ENCODE data around the gene FAM169A. TPM values are rescaled to one million over a fixed set of nuclear protein-coding genes. Genes with fewer than 3 reads are reported as not detected.
"Not testable (repeated sequence)": the region's sequence is repeated elsewhere in the genome, so short reads cannot be mapped to it uniquely, and the experiment has no call there.

Gene FAM169A
- total and polyA plus RNA-seq, 2 of the 4 experiments (the other 2 are of a cell fraction), result under 0.01 TPM; not detected in 1

GRCh38 chr5:74911421-74911820, 45.2 kb upstream of the FAM169A start:
- H3K36me3 ChIP-seq (ENCODE audit: control insufficient read depth, insufficient read depth, low read length); H2BK5ac ChIP-seq (ENCODE audit: low read depth, low read length, poor library complexity, severe bottlenecking); H4K8ac ChIP-seq (ENCODE audit: low read depth in 2 of 2, low read length in 2 of 2); DNase-seq; H3K14ac ChIP-seq (replicated peaks; ENCODE audit: low read depth, low read length); H3K27me3 ChIP-seq (ENCODE audit: control insufficient read depth, insufficient read depth, low read length); POLR2A ChIA-PET (ENCODE audit: unreplicated experiment); H3K9me1 ChIP-seq (ENCODE audit: insufficient read depth, low read length); H2AK9ac ChIP-seq (replicated peaks; ENCODE audit: low read depth, low read length, poor library complexity); H3K56ac ChIP-seq (ENCODE audit: extremely low read depth, insufficient read depth, low read length); H3K79me1 ChIP-seq (ENCODE audit: low read depth in 1 of 2, low read length in 2 of 2); H3K23ac ChIP-seq (ENCODE audit: low read depth, low read length); H3K27ac ChIP-seq (ENCODE audit: insufficient read depth, low read length); H2BK15ac ChIP-seq (ENCODE audit: low read depth, low read length); H2BK20ac ChIP-seq (ENCODE audit: low read depth, low read length); ATAC-seq (ENCODE audit: low read depth); H3K18ac ChIP-seq (ENCODE audit: low read depth, low read length); H2AK5ac ChIP-seq (ENCODE audit: low read depth, low read length); H2AFZ ChIP-seq (replicated peaks; ENCODE audit: low read length, poor library complexity); H2BK120ac ChIP-seq (ENCODE audit: low read depth, low read length); H3K9ac ChIP-seq (ENCODE audit: low read depth, low read length); H4K5ac ChIP-seq (ENCODE audit: low read depth, low read length); BruUV-seq (replicated peaks); H3K4me2 ChIP-seq (ENCODE audit: low read depth, low read length); H3K4me1 ChIP-seq (ENCODE audit: control insufficient read depth, insufficient read depth, low read length); H3K4me3 ChIP-seq (ENCODE audit: insufficient read depth, low read depth, low read length); CTCF ChIA-PET; H3K4ac ChIP-seq (ENCODE audit: low read depth, low read length); H4K91ac ChIP-seq (ENCODE audit: insufficient read depth, low read depth, low read length); H3K9me3 ChIP-seq (ENCODE audit: control insufficient read depth, insufficient read depth, low read length); H4K20me1 ChIP-seq (ENCODE audit: insufficient read depth, low read length); dilution Hi-C loops (cut with HindIII; ENCODE audit: low sequenced_read_pairs, unreplicated experiment): not testable (repeated sequence)
- intact Hi-C loops (cut with micrococcal nuclease) (loop anchor here (10.0 kb wide), 1 partner anchor 1007 kb away; no protein-coding TSS in a partner anchor), in situ Hi-C loops (cut with MboI; ENCODE audit: low sequenced_read_pairs) (loop anchor here (10.0 to 25.0 kb wide), 2 partner anchors 137 to 999 kb away; no protein-coding TSS in a partner anchor)
- no CpG with 5 or more reads among the region's 2 CpGs for WGBS, 2 experiments (ENCODE audit: extremely low coverage in 2 of 2, insufficient read length in 1 of 2)

- H4K5ac ChIP-seq (ENCODE audit: low read depth, low read length); H3K4ac ChIP-seq (ENCODE audit: low read depth, low read length); H4K91ac ChIP-seq (ENCODE audit: insufficient read depth, low read depth, low read length); H3K27me3 ChIP-seq (ENCODE audit: control insufficient read depth, insufficient read depth, low read length); H3K4me3 ChIP-seq (ENCODE audit: insufficient read depth, low read depth, low read length); H2BK15ac ChIP-seq (ENCODE audit: low read depth, low read length); H3K36me3 ChIP-seq (ENCODE audit: control insufficient read depth, insufficient read depth, low read length); H4K20me1 ChIP-seq (ENCODE audit: insufficient read depth, low read length); H2BK5ac ChIP-seq (ENCODE audit: low read depth, low read length, poor library complexity, severe bottlenecking); H2AK5ac ChIP-seq (ENCODE audit: low read depth, low read length); H3K56ac ChIP-seq (ENCODE audit: extremely low read depth, insufficient read depth, low read length); H3K4me1 ChIP-seq (ENCODE audit: control insufficient read depth, insufficient read depth, low read length); H2BK120ac ChIP-seq (ENCODE audit: low read depth, low read length); dilution Hi-C loops (cut with HindIII; ENCODE audit: low sequenced_read_pairs, unreplicated experiment); H3K18ac ChIP-seq (ENCODE audit: low read depth, low read length); H4K8ac ChIP-seq (ENCODE audit: low read depth in 2 of 2, low read length in 2 of 2); H3K23ac ChIP-seq (ENCODE audit: low read depth, low read length); CTCF ChIA-PET; H3K79me1 ChIP-seq (ENCODE audit: low read depth in 1 of 2, low read length in 2 of 2); H3K9ac ChIP-seq (ENCODE audit: low read depth, low read length); H2BK20ac ChIP-seq (ENCODE audit: low read depth, low read length); DNase-seq; H2AK9ac ChIP-seq (replicated peaks; ENCODE audit: low read depth, low read length, poor library complexity); H3K9me3 ChIP-seq (ENCODE audit: control insufficient read depth, insufficient read depth, low read length); BruUV-seq (replicated peaks); H3K4me2 ChIP-seq (ENCODE audit: low read depth, low read length); ATAC-seq (ENCODE audit: low read depth); H3K9me1 ChIP-seq (ENCODE audit: insufficient read depth, low read length); POLR2A ChIA-PET (ENCODE audit: unreplicated experiment); H3K14ac ChIP-seq (replicated peaks; ENCODE audit: low read depth, low read length); H3K27ac ChIP-seq (ENCODE audit: insufficient read depth, low read length); H2AFZ ChIP-seq (replicated peaks; ENCODE audit: low read length, poor library complexity): not testable (repeated sequence)
- in situ Hi-C loops (cut with MboI; ENCODE audit: low sequenced_read_pairs) (loop anchor here (10.0 to 25.0 kb wide), 2 partner anchors 135 to 998 kb away; no protein-coding TSS in a partner anchor), intact Hi-C loops (cut with micrococcal nuclease) (loop anchor here (10.0 kb wide), 1 partner anchor 1005 kb away; no protein-coding TSS in a partner anchor)
These were observed 43.7 kb upstream of the FAM169A start for GRCh38 chr5:74909888-74910287.
